M059J (cell line): ENCODE measurements around the gene CLTB. TPM values are rescaled to one million over a fixed set of nuclear protein-coding genes. Genes with fewer than 3 reads are reported as not detected.
"Not testable (repeated sequence)": the region's sequence is repeated elsewhere in the genome, so short reads cannot be mapped to it uniquely, and the experiment has no call there.

Source experiments
- DNase-seq: peaks from one replicate; pipeline ENCODE4 v3.0.0-alpha.2; 2012; ENCODE audit warnings: low read depth
- total RNA-seq: library from RNA; depleted of rRNA; stranded (reverse); fragments of >200 nt; shearing (Covaris generic); gene quantifications from 2 replicates; pipeline ENCODE4 v1.2.3, GENCODE V29; 2014

CLTB gene
- total RNA-seq, 1 experiment from 2014 or later, result 97.8 TPM

- peak; percentile 53 for DNase-seq
These were observed 11.6 kb upstream of the CLTB start for GRCh38 chr5:176427971-176428370.

DNA sequence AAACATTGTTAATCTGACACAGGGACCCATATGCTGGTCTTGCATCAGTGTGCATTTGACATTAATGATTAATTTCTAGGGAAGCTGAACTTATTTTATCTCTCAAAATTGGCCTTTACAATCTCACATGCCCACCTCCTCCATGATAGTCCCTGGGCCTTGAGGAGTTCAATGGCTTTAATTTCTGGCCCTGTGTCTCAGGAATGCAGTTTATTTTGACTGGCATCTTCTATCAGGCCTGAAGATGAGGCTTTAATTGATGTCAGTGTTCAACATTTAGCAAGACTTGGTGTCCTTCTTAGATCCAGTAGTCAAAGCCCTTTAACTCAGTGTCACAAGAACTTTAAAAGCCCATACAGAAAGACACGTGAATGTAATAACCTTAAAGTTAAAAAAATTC, 10.5 kb upstream of the CLTB start:
- DNase-seq, result no peak

- no peak for DNase-seq
These were observed 9.5 kb upstream of the CLTB start for GRCh38 chr5:176425791-176426190.

DNA sequence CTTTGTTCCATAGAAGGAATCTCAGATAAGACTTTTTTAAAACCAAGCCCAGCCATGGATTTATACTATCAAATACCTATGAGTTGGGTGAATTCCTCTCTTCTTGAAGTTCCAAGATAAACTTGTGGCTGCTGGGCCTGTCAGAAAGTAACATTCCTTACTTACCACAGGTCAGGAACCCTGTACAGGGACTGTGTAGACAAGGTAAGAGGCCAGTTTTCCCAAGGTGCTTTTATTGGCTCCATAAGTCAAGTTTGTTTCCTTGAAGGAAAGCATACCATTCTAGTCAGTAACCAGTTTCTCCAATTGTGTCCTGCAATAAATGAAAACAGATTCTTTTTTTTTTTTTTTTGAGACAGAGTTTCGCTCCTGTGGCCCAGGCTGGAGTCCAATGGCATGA, 8.8 kb upstream of the CLTB start:
- DNase-seq, result peak; percentile 76

DNA sequence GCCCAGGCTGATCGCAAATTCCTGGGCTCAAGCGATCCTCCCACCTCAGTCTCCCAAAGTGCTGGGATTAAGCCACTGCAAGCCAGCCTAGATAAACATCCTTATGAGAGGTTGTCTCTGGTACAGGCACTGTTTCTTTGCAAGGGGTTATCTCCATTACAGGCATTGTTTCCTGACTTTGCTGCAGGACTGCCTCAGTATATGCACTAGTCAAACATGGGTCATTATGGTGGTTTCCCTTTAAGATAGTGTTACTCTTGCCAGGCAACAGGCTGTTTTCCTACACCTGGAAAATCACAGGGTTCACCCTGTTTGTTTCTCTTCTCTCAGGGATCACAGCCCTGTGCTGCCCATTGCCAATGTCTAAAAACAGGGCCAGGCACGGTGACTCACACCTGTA, 7.8 kb upstream of the CLTB start:
- no peak for DNase-seq

- no peak for DNase-seq
These were observed 4.7 kb upstream of the CLTB start for GRCh38 chr5:176420972-176421544.

DNA sequence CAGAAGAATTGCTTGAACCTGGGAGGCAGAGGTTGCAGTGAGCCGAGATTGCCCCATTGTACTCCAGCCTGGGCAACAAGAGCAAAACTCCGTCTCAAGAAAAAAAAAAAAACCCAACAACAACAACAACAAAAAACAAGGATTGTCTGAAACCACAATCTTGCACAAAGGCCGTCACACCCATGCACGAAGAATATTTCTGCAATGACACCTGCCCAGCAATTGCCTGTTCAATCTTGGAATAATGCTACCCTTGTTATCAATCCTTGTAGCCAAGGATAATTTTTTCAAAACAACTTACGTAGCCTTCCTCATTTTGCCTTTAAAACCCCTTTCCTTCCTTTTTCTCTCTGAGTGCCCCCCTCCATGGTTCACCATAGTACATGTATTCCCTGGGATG, 3.7 kb upstream of the CLTB start:
- no peak for DNase-seq

- DNase-seq, result peak; percentile 47
These were observed 1.9 kb upstream of the CLTB start for GRCh38 chr5:176418251-176418650.

- DNase-seq, result no peak
These were observed 626 bp upstream of the CLTB start for GRCh38 chr5:176416965-176417364.

DNA sequence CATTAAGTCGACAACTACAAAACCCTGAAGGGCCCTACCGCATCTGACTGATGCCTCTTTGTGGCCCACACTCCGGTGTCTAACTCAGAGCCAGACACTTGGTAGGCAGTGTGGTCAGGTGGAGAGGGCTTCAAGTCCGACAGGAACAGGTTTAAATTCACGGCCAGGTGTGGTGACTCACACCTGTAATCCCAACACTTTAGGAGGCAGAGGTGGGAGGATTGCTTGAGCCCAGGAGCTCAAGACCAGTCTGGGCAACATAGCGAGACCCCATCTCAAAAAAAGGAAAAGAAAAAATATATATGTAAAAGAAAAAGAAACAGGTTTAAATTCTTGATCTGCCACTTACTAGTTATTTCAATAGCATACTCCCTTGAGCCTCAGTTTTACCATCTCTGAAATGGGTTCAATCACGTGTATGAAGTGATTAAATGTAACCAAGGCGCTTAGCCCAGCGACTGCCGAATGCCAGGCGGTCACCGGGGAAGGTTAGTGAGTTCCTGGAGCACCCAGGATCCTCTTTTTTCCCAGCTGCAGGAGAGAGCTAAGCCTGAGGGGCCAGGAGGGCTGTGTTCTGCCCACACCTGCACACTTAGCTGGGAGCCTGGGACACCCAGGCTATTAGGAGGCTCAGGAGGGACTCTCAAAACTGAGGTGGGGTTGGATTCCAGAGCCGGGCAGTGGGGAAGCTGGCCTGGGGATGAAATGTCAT, 943 bp downstream of the CLTB start:
- no peak for DNase-seq

GRCh38 chr5:176414704-176415103, 1.6 kb downstream of the CLTB start:
- DNase-seq, result no peak

GRCh38 chr5:176413709-176414191, 2.6 kb downstream of the CLTB start:
- DNase-seq, result no peak

DNA sequence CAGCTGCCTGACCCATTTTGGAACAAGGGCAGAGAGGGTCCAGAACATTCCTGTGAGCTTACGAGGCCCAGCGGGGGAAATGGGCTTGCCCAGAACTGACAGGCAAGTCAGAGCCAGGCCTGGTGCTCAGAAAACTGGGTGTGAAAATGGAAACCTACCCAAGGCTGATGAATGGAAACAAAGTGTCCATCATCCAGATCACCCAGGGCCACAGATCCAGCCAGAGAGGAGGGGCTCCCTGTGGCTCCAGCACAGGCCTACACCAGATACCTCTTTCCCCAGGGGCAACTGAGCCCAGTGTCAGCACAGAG, 3.1 kb downstream of the CLTB start:
- no peak for DNase-seq

DNA sequence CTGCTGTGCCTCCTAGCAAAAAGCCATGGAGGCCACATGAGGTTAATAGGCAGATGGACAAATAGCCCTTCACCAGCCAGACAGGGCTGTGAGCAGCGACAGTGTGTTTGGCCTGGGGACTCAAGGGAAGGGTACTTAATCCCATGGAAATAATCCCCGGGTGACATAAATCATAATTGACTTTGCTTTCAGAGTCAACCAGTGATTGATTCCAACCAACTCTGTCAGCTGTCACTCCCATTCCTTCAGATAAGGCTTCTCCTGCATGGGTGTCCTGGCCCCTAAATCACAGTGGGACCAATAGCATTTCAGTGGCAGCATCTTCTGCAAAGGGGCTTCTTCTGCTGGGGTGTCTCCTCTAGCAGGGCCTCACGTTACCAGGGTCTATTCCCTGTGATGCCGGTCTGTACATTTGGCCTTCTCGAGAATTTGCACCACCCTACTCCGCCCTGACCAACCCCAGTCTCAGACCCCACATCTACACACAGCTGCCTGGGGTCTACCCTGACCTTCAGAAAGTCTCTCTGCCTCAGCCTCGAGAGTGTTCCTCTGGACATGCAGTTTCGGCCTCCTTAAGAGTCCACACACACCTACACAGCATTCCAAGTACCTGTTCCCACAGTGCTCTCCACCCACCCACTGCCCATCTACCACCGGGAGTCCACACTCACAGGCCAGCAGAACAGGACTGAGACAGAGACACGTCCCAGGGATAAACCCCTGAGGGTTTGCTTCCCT, 3.7 kb downstream of the CLTB start:
- DNase-seq, result no peak

GRCh38 chr5:176410486-176411180, 5.7 kb downstream of the CLTB start:
- peak; percentile 20 for DNase-seq

DNA sequence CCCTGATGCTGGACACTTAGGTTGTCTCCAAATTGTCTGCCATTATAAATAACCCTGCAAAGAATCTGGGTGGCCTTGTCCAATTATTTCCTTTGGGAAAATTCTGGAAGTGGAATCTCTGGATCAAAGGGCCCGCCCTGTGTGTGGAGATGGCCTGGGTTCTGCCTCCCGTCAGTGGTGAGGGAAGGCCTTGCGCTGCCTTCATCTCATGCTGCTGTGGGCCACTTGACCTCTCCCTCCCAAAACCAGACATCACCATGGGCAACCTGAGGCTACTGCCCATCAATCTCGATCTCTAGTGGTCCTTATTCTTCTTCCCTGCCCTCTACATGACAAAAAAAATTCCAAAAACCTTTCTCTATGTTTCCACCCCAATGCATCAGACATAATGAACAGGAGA, 6.6 kb downstream of the CLTB start:
- no peak for DNase-seq

DNA sequence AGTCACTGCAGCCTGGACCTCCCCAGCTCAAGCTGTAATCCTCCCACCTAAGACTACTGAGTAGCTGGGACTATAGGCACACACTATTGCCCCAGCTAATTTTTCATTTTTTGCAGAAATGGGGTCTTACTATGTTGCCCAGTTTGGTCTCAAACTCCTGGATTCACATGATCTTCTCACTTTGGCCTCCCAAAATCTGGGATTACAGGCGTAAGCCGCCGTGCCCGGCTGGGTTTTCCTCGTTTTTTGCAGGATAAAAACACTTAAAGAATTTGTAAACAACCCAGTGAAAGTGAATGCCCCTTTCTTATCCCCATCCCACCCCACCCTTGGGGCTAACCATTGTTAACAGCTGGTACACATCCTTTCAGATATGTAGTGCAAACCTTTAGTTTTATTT, 7.7 kb downstream of the CLTB start:
- DNase-seq, result no peak

DNA sequence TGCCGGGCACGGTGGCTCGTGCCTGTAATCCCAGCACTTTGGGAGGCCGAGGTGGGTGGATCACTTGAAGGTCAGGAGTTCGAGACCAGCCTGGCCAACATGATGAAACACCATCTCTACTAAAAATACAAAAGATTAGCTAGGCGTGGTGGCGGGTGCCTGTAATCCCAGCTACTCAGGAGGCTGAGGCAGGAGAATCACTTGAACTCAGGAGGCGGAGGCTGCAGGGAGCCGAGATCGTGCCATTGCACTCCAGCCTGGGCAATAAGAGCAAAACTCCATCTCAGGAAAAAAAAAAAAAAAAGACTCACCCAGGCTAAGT, 8.1 kb downstream of the CLTB start:
- not testable (repeated sequence) for DNase-seq

- DNase-seq, result no peak
These were observed 8.7 kb downstream of the CLTB start for GRCh38 chr5:176407456-176408251.

DNA sequence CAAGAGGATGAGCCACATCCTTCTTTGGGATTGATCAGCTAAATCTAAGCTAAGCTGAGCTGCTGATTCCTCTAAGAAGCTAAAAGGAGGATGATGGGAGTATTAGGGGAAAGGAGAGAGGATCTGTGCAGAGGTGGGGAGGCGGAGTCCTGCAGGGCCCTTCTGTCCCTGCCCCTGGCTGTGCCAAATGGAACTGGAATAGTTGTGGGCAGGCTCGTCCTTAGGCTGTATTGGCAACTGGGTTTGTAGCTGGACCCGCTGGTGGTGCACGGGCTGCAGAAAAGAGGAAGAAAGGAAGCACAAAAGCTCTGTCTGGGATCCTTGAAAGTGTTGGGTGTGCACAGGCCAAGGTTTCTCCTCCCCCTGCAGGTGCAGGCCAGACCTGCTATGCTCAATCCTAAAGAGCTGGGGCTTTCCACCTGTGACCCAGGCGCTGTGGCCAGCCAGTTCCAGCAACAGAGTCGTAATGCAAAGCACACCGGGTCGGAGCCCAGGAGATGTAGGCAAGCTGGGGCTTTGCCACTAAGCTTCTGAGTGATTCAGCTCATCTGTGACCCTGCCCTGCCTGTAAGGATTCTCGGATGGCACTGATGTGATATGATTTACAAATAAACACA, 9.8 kb downstream of the CLTB start:
- no peak for DNase-seq

DNA sequence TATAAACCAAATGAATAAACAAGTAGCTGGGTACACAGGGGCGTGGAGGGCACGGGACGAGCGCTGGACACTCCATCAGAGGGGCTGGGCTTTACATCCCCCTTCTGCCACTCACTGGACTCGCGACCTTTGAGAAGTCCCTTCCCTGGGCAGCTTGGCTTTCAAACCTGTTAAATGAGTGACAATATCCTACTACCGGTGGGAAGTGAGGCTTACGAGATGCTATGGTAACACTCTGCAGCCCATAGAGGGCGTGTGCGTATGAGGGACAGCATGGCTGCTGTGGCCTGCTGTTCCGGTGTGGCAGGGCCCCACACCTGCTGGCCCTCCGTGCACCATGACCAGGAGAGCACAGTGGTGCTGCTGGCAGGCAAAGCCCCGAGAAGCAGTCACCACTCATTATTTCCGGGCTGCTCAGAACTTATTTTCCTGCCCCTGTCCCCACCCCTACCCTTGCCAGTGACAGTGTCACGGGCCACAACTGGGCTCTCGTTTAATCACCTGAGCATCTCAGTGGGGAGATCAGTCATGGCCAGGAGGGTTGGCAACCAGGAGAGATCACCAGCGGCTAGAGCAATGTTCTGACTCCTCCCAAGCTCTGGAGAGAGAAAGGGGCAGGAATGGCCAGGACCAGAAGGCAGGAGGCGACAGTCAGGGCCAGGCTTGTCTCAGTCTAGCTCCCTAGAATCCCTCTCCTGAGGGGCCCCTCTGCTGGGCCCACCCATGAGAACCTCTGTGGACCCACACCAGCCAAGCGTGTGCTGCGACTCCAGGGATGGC, 10.5 kb downstream of the CLTB start:
- DNase-seq, result no peak
